Loucy (cell line): ENCODE data around the gene HS1BP3.

Experiments used
- H2AFZ ChIP-seq: fragments of 200-600 bp; sonication (generic); 2 replicates; pipeline ENCODE4 v1.6.0; 2016; ENCODE audit warnings: antibody characterized with exemption, mild to moderate bottlenecking, low read length, moderate library complexity
- H3F3A ChIP-seq: fragments of 200-600 bp; 2 replicates; pipeline ENCODE4 v1.6.0; 2016; ENCODE audit warnings: antibody characterized with exemption, low read depth, mild to moderate bottlenecking
- H3K27me3 ChIP-seq: fragments of 200-600 bp; sonication (generic); 2 replicates; pipeline ENCODE4 v1.6.1; 2014; ENCODE audit warnings: low read length, mild to moderate bottlenecking; ENCODE audit not compliant: insufficient read depth, poor library complexity, severe bottlenecking
- H3K36me3 ChIP-seq: fragments of 200-600 bp; sonication (generic); 2 replicates; pipeline ENCODE4 v1.6.1; 2016; ENCODE audit warnings: low read length; ENCODE audit not compliant: insufficient read depth
- H3K4me1 ChIP-seq: fragments of 200-600 bp; sonication (generic); 2 replicates; pipeline ENCODE4 v1.5.1; 2014; ENCODE audit warnings: low read length, mild to moderate bottlenecking; ENCODE audit not compliant: insufficient read depth, poor library complexity, severe bottlenecking
- H3K4me2 ChIP-seq: fragments of 200-600 bp; sonication (generic); 2 replicates; pipeline ENCODE4 v1.6.0; 2014; ENCODE audit warnings: antibody characterized with exemption, low read length, low read depth, mild to moderate bottlenecking; ENCODE audit not compliant: poor library complexity, severe bottlenecking
- H3K4me3 ChIP-seq: fragments of 200-600 bp; sonication (generic); 2 replicates; pipeline ENCODE4 v1.5.1; 2014; ENCODE audit warnings: low read length, mild to moderate bottlenecking, mixed read lengths; ENCODE audit not compliant: poor library complexity, severe bottlenecking
- H3K79me2 ChIP-seq: fragments of 200-600 bp; sonication (generic); 2 replicates; pipeline ENCODE4 v1.6.1; 2014; ENCODE audit warnings: low read length; ENCODE audit not compliant: insufficient read depth
- H3K9ac ChIP-seq: fragments of 200-600 bp; sonication (generic); 2 replicates; pipeline ENCODE4 v1.6.0; 2014; ENCODE audit warnings: mild to moderate bottlenecking, low read depth, low read length, moderate library complexity; ENCODE audit not compliant: poor library complexity, severe bottlenecking
- H3K9me2 ChIP-seq: fragments of 200-600 bp; sonication (generic); replicated peaks from 2 replicates; pipeline ENCODE4 v1.6.1; 2016; ENCODE audit warnings: low read depth, low read length, mixed read lengths
- H3K9me3 ChIP-seq: fragments of 200-600 bp; sonication (generic); 2 replicates; pipeline ENCODE4 v1.6.1; 2014; ENCODE audit warnings: mild to moderate bottlenecking, antibody characterized with exemption, low read length, low read depth; ENCODE audit not compliant: insufficient read depth
- H4K20me1 ChIP-seq: fragments of 200-600 bp; sonication (generic); 2 replicates; pipeline ENCODE4 v1.6.0; 2014; ENCODE audit warnings: antibody characterized with exemption, low read length, mild to moderate bottlenecking; ENCODE audit not compliant: insufficient read depth, poor library complexity, severe bottlenecking
- CTCF ChIP-seq: fragments of 200-600 bp; sonication (generic); conservative IDR thresholded peaks from 2 replicates; pipeline ENCODE4 v1.5.1; 2014; ENCODE audit warnings: mild to moderate bottlenecking, antibody characterized with exemption, low read length
- EZH2phosphoT487 ChIP-seq: fragments of 200-600 bp; IDR thresholded peaks from 2 replicates; pipeline ENCODE4 v1.6.1; 2018; ENCODE audit warnings: antibody characterized with exemption, mild to moderate bottlenecking, moderate library complexity, borderline replicate concordance

HS1BP3 gene

GRCh38 chr2:20666005-20666303, 15.1 kb upstream of the HS1BP3 start:
- H3K27me3 ChIP-seq, result no peaks in the 10 kb centered on the region
- no peaks in the 10 kb centered on the region for H3K9me2 ChIP-seq
- no peak for TF ChIP-seq EZH2phosphoT487
- TF ChIP-seq CTCF, result no peak
- no peak overlapping the region for H3K9ac ChIP-seq
- H3K9me3 ChIP-seq, result no peaks in the 10 kb centered on the region
- H3K79me2 ChIP-seq, result no peaks in the 10 kb centered on the region
- H3K4me2 ChIP-seq, result no peak overlapping the region
- H3K4me1 ChIP-seq, result no peaks in the 10 kb centered on the region
- H3F3A ChIP-seq, result no peaks in the 10 kb centered on the region
- no peaks in the 10 kb centered on the region for H4K20me1 ChIP-seq
- H2AFZ ChIP-seq, result no peak overlapping the region
- H3K4me3 ChIP-seq, result no peak overlapping the region
- H3K36me3 ChIP-seq, result no peaks in the 10 kb centered on the region

GRCh38 chr2:20665243-20666004, 14.5 kb upstream of the HS1BP3 start:
- no peak for TF ChIP-seq EZH2phosphoT487
- no peak for TF ChIP-seq CTCF
- H3K4me1 ChIP-seq, result no peaks in the 10 kb centered on the region
- no peaks in the 10 kb centered on the region for H3K36me3 ChIP-seq
- no peak overlapping the region for H3K4me2 ChIP-seq
- H3K9me2 ChIP-seq, result no peaks in the 10 kb centered on the region
- H3K9ac ChIP-seq, result no peak overlapping the region
- H3K27me3 ChIP-seq, result no peaks in the 10 kb centered on the region
- no peak overlapping the region for H2AFZ ChIP-seq
- H4K20me1 ChIP-seq, result no peaks in the 10 kb centered on the region
- no peak overlapping the region for H3K4me3 ChIP-seq
- no peaks in the 10 kb centered on the region for H3F3A ChIP-seq
- H3K79me2 ChIP-seq, result no peaks in the 10 kb centered on the region
- no peaks in the 10 kb centered on the region for H3K9me3 ChIP-seq

- Histone ChIP-seq H4K20me1 (no peaks in the 10 kb centered on the region), H3K4me3 (no peak overlapping the region), H3K79me2 (no peaks in the 10 kb centered on the region), H3K27me3 (no peaks in the 10 kb centered on the region), H3K9ac (no peak overlapping the region), H3K4me2 (no peak overlapping the region), H3F3A (no peaks in the 10 kb centered on the region), H3K9me3 (no peaks in the 10 kb centered on the region), H3K9me2 (no peaks in the 10 kb centered on the region), H2AFZ (no peak overlapping the region), H3K4me1 (no peaks in the 10 kb centered on the region), H3K36me3 (no peaks in the 10 kb centered on the region)
- no peak for TF ChIP-seq CTCF
- TF ChIP-seq EZH2phosphoT487, result no peak
Observed at GRCh38 chr2:20664431-20665242, 13.7 kb upstream of the HS1BP3 start.
